LNCAP (cell line): ENCODE data around the gene DNAH5.
A peak's percentile ranks its signal among the peaks of the same experiment; 100 is the strongest.

Experiments
- CTCF ChIP-seq: fragments of 450-650 bp; IDR thresholded peaks from 2 replicates; pipeline ENCODE4 v1.5.1; 2017; ENCODE audit warnings: mild to moderate bottlenecking

DNAH5 gene

GRCh38 chr5:13987843-13988464 lies 43.5 kb upstream of the DNAH5 start:
- peak; percentile 92 for TF ChIP-seq CTCF

GRCh38 chr5:13985731-13986418 lies 41.4 kb upstream of the DNAH5 start:
- no peak for TF ChIP-seq CTCF

- peak; percentile 70 for TF ChIP-seq CTCF
Observed at GRCh38 chr5:13976867-13977830, 32.7 kb upstream of the DNAH5 start.

GRCh38 chr5:13976223-13976622 lies 31.7 kb upstream of the DNAH5 start:
- no peak for TF ChIP-seq CTCF

GRCh38 chr5:13975246-13975645 lies 30.8 kb upstream of the DNAH5 start:
- TF ChIP-seq CTCF = no peak

- TF ChIP-seq CTCF = no peak
Observed at GRCh38 chr5:13973724-13974123, 29.2 kb upstream of the DNAH5 start.

- no peak for TF ChIP-seq CTCF
Observed at GRCh38 chr5:13972029-13972428, 27.5 kb upstream of the DNAH5 start.
